ENCODE data around the gene IL17C.

GRCh38 chr16:88593910-88594309 lies 44.5 kb upstream of the IL17C start:
- TF ChIP-seq, protein P1, sequence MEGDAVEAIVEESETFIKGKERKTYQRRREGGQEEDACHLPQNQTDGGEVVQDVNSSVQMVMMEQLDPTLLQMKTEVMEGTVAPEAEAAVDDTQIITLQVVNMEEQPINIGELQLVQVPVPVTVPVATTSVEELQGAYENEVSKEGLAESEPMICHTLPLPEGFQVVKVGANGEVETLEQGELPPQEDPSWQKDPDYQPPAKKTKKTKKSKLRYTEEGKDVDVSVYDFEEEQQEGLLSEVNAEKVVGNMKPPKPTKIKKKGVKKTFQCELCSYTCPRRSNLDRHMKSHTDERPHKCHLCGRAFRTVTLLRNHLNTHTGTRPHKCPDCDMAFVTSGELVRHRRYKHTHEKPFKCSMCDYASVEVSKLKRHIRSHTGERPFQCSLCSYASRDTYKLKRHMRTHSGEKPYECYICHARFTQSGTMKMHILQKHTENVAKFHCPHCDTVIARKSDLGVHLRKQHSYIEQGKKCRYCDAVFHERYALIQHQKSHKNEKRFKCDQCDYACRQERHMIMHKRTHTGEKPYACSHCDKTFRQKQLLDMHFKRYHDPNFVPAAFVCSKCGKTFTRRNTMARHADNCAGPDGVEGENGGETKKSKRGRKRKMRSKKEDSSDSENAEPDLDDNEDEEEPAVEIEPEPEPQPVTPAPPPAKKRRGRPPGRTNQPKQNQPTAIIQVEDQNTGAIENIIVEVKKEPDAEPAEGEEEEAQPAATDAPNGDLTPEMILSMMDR (IDR thresholded peaks at IDR 0.05; ENCODE audit: low read length) = no peak
- TF ChIP-seq EZH2 (IDR thresholded peaks at IDR 0.05; ENCODE audit: borderline replicate concordance, low read length) = no peak
